Left ventricle myocardium inferior (tissue), 1 donor: ENCODE data around the gene ECSIT. TPM values are rescaled to one million over a fixed set of nuclear protein-coding genes. Genes with fewer than 3 reads are reported as not detected.
A peak's percentile ranks its signal among the peaks of the same experiment; 100 is the strongest.
"Not testable (repeated sequence)": the region's sequence is repeated elsewhere in the genome, so short reads cannot be mapped to it uniquely, and the experiment has no call there.

Experiments used
- DNase-seq: peaks from one replicate; pipeline ENCODE4 v3.0.0-alpha.2; 2020
- H3K27ac ChIP-seq: fragments of 200-600 bp; replicated peaks from 2 replicates; pipeline ENCODE4 v1.8.0; 2021
- H3K27me3 ChIP-seq: fragments of 200-600 bp; 2 replicates; pipeline ENCODE4 v1.8.0; 2021; ENCODE audit warnings: low read depth
- H3K36me3 ChIP-seq: fragments of 200-600 bp; 2 replicates; pipeline ENCODE4 v1.8.0; 2021
- H3K4me1 ChIP-seq: fragments of 200-600 bp; 2 replicates; pipeline ENCODE4 v1.8.0; 2021
- H3K4me3 ChIP-seq: fragments of 200-600 bp; 2 replicates; pipeline ENCODE4 v1.8.0; 2021; ENCODE audit warnings: mild to moderate bottlenecking, moderate library complexity
- H3K9me3 ChIP-seq: fragments of 200-600 bp; replicated peaks from 2 replicates; pipeline ENCODE4 v1.8.0; 2021
- intact Hi-C: fragments of 100-400 bp; cut with micrococcal nuclease; formaldehyde crosslinking; loops from one replicate; pipeline ENCODE4 v1.11.0; 2022
- long read RNA-seq: library from polyadenylated mRNA; unstranded; transcript quantifications from one replicate; pipeline ENCODE4 v2.0.0, GENCODE V29; 2021
- total RNA-seq: library from RNA; stranded (reverse); fragmentation: NEBNext Ultra II Directional; extraction: Animal tissue kit (Norgen Biotek cat#: 25700); gene quantifications from one replicate; pipeline ENCODE4 v1.2.1, GENCODE V29; 2021
- TF ChIP-seq, protein P1 (sequence below): fragments of 200-600 bp; IDR thresholded peaks from 2 replicates; pipeline ENCODE4 v1.8.0; 2021; ENCODE audit warnings: antibody characterized with exemption, mild to moderate bottlenecking, borderline replicate concordance
- donor health status: DM: no; HTN: yes; CAD: no; lungs with severe emphysema.

The ECSIT gene, protein sequence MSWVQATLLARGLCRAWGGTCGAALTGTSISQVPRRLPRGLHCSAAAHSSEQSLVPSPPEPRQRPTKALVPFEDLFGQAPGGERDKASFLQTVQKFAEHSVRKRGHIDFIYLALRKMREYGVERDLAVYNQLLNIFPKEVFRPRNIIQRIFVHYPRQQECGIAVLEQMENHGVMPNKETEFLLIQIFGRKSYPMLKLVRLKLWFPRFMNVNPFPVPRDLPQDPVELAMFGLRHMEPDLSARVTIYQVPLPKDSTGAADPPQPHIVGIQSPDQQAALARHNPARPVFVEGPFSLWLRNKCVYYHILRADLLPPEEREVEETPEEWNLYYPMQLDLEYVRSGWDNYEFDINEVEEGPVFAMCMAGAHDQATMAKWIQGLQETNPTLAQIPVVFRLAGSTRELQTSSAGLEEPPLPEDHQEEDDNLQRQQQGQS
- total RNA-seq: 167 TPM
- long read RNA-seq, transcript ECSIT-202 (8 exons, 1,700 nt): major isoform, 399 of 483 reads
- long read RNA-seq, partial matches to known transcripts: 16 of 483 reads
- long read RNA-seq, other reads (novel, unspliced or antisense): 62 of 483 reads

DNA sequence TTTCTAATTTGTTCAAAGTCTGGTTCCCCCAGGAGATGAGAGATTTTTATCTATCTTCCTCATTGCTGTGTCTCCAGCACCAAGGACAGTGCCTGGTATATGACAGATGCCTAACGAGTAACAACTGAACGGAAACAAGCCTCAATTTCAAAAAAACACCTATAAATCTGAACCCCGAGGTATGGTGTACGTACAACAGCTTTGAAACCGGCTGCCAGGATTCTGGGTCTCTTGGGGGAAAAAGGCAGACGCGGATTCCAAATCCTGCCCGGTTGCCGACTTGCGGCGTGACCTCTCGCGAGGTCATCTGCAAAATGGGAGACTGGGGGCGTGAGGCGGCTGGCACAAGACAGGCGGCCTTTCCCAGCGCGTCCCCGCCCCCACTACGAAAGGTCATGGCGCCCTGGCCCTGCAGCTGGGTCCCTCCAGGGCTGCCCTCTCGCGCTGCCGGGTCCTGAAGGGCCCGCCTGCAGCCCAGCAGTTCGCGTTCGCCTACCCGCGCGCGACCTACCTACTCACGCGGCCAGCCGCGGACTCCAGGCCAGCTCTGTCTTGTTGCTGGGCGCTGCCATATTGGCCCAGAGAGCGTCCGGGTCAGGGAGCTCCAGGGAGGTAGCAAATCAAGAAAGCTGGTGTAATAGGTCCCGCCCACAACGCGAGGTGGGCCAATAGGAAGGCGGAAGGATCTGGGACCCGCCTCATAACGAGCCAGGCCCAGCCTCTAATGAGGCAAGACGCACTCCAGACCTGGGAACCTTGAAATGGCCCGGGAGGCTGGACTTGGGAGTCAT lies at the start of gene ECSIT:
ECSIT (minus strand) TSS at position 584 of the 791 bp plus-strand sequence. CDS start 9,964 bp downstream, outside the sequence.
- Histone ChIP-seq H3K4me3 (peak within 1 kb of the TSS; percentile 99), H3K36me3 (peaks cover 22% of the 10 kb centered on the region), H3K27me3 (no peaks in the 10 kb centered on the region), H3K4me1 (peaks cover 37% of the 10 kb centered on the region), H3K9me3 (no peaks in the 10 kb centered on the region), H3K27ac (peak within 1 kb of the TSS; percentile 97)
- intact Hi-C loops: no loop called here
- peak; percentile 98 for DNase-seq
- TF ChIP-seq, protein P1, sequence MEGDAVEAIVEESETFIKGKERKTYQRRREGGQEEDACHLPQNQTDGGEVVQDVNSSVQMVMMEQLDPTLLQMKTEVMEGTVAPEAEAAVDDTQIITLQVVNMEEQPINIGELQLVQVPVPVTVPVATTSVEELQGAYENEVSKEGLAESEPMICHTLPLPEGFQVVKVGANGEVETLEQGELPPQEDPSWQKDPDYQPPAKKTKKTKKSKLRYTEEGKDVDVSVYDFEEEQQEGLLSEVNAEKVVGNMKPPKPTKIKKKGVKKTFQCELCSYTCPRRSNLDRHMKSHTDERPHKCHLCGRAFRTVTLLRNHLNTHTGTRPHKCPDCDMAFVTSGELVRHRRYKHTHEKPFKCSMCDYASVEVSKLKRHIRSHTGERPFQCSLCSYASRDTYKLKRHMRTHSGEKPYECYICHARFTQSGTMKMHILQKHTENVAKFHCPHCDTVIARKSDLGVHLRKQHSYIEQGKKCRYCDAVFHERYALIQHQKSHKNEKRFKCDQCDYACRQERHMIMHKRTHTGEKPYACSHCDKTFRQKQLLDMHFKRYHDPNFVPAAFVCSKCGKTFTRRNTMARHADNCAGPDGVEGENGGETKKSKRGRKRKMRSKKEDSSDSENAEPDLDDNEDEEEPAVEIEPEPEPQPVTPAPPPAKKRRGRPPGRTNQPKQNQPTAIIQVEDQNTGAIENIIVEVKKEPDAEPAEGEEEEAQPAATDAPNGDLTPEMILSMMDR: no peak

DNA sequence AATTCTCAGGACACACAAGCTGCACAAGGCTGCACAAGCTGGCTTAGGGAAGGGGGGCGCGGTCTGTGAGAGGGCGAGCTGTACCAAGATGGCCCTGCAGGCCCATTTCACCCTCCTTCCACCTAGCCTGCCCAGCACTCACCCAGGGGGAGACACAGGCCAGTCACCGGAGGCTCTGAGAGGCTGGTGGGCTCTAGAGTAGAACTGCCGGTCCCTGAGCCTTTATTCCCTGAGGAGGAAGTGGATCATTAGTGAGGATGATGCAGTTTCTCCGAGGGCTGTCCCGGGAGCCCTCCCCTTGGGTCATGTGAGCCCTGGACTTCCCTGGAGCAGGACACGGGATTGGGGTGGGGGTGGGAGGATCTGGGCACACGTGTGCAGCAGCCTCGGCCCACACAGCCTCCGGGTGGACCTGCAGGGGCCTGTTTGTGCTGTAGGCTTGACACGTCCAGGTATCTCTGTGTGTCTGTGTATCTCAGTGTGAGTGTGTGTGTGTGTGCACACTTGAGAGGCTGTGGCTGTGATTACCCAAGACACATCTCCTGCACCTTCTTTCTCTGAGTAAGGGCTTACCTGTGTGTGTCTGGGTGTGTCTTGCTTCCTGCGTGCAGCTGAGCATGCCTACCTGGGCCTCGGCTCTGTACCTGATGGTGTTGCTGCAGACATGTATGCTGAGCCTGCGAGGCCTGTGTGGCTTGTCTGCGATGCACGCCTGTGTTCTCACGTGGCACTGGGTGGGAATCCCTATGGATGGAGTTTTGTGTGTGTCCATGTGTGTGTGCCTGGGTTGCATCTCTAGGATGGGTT lies 48.7 kb upstream of the ECSIT start, which contains the start of gene ACP5:
ACP5 (minus strand) TSS at position 195 of the 807 bp plus-strand sequence. CDS start 328 bp downstream, outside the sequence.
- Histone ChIP-seq H3K4me3 (peak within 1 kb of the TSS; percentile 52), H3K4me1 (peaks cover 11% of the 10 kb centered on the region), H3K36me3 (no peaks in the 10 kb centered on the region), H3K27me3 (peaks cover 22% of the 10 kb centered on the region), H3K27ac (no peak within 1 kb of the TSS), H3K9me3 (no peaks in the 10 kb centered on the region)
- TF ChIP-seq, protein P1: no peak
- intact Hi-C loops: no loop called here
- DNase-seq: no peak

DNA sequence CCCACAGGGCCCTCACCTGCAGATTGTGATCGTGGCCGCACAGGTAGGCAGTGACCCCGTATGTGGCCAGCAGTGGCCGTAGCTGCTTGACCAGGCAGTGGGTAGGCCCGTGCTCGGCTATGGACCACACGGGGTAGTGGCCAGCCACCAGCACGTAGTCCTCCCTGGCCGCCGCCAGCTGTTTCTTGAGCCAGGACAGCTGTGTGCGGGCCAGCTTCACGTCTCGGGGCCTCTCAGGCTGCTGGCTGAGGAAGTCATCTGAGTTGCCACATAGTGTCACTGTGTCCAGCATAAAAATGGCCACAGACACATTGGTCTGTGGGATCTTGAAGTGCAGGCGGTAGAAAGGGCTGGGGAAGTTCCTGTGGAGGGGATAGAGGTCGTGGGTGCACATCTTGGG lies 47.3 kb upstream of the ECSIT start:
- TF ChIP-seq, protein P1: no peak
- Histone ChIP-seq H3K4me3 (no peak overlapping the region), H3K27me3 (peaks cover 22% of the 10 kb centered on the region), H3K4me1 (peaks cover 11% of the 10 kb centered on the region), H3K36me3 (no peaks in the 10 kb centered on the region), H3K27ac (no peak overlapping the region), H3K9me3 (no peaks in the 10 kb centered on the region)
- intact Hi-C loops: no loop called here
- DNase-seq: no peak

DNA sequence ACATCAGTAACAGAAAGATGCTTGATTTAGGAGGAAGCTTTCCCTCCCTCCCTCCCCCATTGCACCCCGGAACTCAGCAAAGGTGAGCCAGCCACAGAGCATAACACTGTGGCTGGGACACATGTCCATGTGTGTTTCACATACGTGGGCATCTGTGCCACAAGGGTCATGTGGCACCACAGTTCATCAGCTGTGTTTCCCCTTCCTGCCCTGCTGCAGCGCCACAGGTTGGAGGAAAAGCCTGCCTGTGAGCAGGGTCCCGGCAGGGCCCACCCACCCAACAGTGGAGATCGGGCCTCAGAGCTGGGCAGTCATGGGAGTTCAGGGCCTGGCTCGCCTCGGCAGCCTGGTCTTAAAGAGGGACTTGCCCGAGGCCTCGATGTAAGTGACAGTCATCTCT lies 45.8 kb upstream of the ECSIT start:
- intact Hi-C loops: no loop called here
- Histone ChIP-seq H3K27me3 (peaks cover 15% of the 10 kb centered on the region), H3K4me3 (no peak overlapping the region), H3K27ac (no peak overlapping the region), H3K36me3 (no peaks in the 10 kb centered on the region), H3K4me1 (peaks cover 11% of the 10 kb centered on the region), H3K9me3 (no peaks in the 10 kb centered on the region)
- no peak for DNase-seq
- TF ChIP-seq, protein P1: no peak

DNA sequence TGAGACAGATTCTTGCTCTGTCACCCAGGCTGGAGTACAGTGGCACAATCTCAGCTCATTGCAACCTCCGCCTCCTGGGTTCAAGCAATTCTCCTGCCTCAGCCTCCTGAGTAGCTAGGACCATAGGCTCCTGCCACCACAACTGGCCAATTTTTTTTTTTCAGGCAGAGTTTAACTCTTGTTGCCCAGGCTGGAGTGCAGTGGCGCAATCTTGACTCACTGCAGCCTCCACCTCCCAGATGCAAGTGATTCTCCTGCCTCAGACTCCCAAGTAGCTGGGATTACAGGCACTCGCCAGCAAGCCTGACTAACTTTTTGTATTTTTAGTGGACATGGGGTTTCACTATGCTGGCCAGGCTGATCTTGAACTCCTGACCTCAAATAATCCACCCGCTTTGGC lies 44.8 kb upstream of the ECSIT start:
- H3K27me3 ChIP-seq, H3K4me1 ChIP-seq, intact Hi-C loops, DNase-seq, H3K9me3 ChIP-seq, H3K4me3 ChIP-seq, H3K36me3 ChIP-seq, H3K27ac ChIP-seq: not testable (repeated sequence)

DNA sequence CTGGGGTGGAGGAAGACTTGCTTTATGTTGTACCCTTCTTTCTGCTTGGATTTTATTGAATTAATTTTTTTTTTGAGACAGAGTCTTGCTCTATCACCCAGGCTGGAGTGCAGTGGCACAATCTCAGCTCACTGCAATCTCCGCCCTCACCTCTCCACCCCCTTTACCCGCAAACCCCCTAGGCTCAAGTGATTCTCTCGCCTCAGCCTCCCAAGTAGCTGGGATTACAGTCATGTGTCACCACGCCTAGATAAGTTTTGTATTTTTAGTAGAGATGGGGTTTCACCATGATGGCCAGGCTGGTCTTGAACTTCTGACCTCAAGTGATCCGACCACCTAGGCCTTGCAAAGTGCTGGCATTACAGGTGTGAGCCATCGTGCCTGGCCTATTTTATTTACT lies 44.4 kb upstream of the ECSIT start:
- DNase-seq, H3K4me3 ChIP-seq, intact Hi-C loops, H3K36me3 ChIP-seq, H3K27me3 ChIP-seq, H3K9me3 ChIP-seq, H3K4me1 ChIP-seq, H3K27ac ChIP-seq: not testable (repeated sequence)
